SH-SY5Y (cell line): ENCODE measurements around the gene OR13A1.

Source experiments
- GATA2 ChIP-seq: IDR thresholded peaks from 2 replicates; pipeline ENCODE4 v1.6.1; 2011; ENCODE audit warnings: mild to moderate bottlenecking, low read depth, low read length
- GATA3 ChIP-seq: IDR thresholded peaks from 2 replicates; pipeline ENCODE4 v1.6.1; 2011; ENCODE audit warnings: low read depth, mild to moderate bottlenecking, low read length, moderate library complexity

GRCh38 chr10:45355494-45355893, 40.1 kb upstream of the OR13A1 start:
- no peak for TF ChIP-seq GATA2
- TF ChIP-seq GATA3 = no peak
